Endothelial cell (in vitro differentiated cells): ENCODE measurements around the gene CACNB4. TPM values are rescaled to one million over a fixed set of nuclear protein-coding genes. Genes with fewer than 3 reads are reported as not detected.

ENCODE experiments used
- DNase-seq: peaks from one replicate; pipeline ENCODE4 v3.0.0; 2021; ENCODE audit warnings: low spot score
- H3K27ac Mint-ChIP-seq: one replicate; pipeline ENCODE4 v1.8.0; 2021; ENCODE audit warnings: mixed read lengths, inconsistent platforms; ENCODE audit not compliant: unreplicated experiment
- H3K27me3 Mint-ChIP-seq: one replicate; pipeline ENCODE4 v1.8.0; 2021; ENCODE audit warnings: mild to moderate bottlenecking, moderate library complexity, mixed read lengths, inconsistent platforms; ENCODE audit not compliant: unreplicated experiment
- H3K36me3 Mint-ChIP-seq: one replicate; pipeline ENCODE4 v1.8.0; 2021; ENCODE audit warnings: mild to moderate bottlenecking, low read depth, mixed read lengths, inconsistent platforms; ENCODE audit not compliant: unreplicated experiment
- H3K4me1 Mint-ChIP-seq: one replicate; pipeline ENCODE4 v1.8.0; 2021; ENCODE audit warnings: mild to moderate bottlenecking, mixed read lengths, inconsistent platforms; ENCODE audit not compliant: unreplicated experiment
- H3K4me3 Mint-ChIP-seq: one replicate; pipeline ENCODE4 v1.8.0; 2021; ENCODE audit warnings: mild to moderate bottlenecking, mixed read lengths, inconsistent platforms; ENCODE audit not compliant: unreplicated experiment
- H3K9me3 Mint-ChIP-seq: one replicate; pipeline ENCODE4 v1.8.0; 2021; ENCODE audit warnings: mixed read lengths, inconsistent platforms; ENCODE audit not compliant: unreplicated experiment
- total RNA-seq: library from RNA; stranded (reverse); fragmentation: NEBNext Ultra II Directional; extraction: Animal tissue kit (Norgen Biotek cat#: 25700); gene quantifications from one replicate; pipeline ENCODE4 v1.2.1, GENCODE V29; 2021; ENCODE audit not compliant: unreplicated experiment
- TF ChIP-seq, protein P1 (sequence below): fragments of 200-600 bp; sonication (generic); IDR thresholded peaks from one replicate; pipeline ENCODE4 v1.5.0; 2021; ENCODE audit warnings: antibody characterized with exemption; ENCODE audit not compliant: unreplicated experiment

CACNB4 gene
- total RNA-seq, 1 donor from 2014 or later, result 1.5 TPM

DNA sequence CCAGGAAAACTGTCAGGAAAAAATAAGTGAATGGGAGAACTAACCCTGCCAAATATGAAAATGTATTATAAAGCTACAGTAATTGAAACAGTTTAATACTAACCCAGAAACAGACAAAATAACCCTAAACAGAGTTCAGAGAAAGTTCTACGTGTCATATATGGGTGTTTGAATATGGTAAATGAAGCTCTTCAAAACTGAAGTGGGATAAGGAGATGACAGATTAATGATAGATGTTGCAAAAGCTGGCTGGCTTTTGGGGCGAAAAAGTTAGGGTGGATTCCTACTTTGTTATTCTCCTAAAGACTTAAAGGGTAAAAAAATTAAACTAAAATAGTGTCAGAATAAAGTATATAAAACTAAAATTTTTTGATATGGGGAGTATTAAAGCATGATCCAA is 168.8 kb downstream of the CACNB4 start:
- no peak for DNase-seq
- Mint-ChIP-seq H3K4me1 (no peaks in the 10 kb centered on the region), H3K27me3 (no peaks in the 10 kb centered on the region), H3K4me3 (no peak overlapping the region), H3K9me3 (no peaks in the 10 kb centered on the region), H3K27ac (no peak overlapping the region), H3K36me3 (no peaks in the 10 kb centered on the region)
- TF ChIP-seq, protein P1, sequence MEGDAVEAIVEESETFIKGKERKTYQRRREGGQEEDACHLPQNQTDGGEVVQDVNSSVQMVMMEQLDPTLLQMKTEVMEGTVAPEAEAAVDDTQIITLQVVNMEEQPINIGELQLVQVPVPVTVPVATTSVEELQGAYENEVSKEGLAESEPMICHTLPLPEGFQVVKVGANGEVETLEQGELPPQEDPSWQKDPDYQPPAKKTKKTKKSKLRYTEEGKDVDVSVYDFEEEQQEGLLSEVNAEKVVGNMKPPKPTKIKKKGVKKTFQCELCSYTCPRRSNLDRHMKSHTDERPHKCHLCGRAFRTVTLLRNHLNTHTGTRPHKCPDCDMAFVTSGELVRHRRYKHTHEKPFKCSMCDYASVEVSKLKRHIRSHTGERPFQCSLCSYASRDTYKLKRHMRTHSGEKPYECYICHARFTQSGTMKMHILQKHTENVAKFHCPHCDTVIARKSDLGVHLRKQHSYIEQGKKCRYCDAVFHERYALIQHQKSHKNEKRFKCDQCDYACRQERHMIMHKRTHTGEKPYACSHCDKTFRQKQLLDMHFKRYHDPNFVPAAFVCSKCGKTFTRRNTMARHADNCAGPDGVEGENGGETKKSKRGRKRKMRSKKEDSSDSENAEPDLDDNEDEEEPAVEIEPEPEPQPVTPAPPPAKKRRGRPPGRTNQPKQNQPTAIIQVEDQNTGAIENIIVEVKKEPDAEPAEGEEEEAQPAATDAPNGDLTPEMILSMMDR, result no peak

DNA sequence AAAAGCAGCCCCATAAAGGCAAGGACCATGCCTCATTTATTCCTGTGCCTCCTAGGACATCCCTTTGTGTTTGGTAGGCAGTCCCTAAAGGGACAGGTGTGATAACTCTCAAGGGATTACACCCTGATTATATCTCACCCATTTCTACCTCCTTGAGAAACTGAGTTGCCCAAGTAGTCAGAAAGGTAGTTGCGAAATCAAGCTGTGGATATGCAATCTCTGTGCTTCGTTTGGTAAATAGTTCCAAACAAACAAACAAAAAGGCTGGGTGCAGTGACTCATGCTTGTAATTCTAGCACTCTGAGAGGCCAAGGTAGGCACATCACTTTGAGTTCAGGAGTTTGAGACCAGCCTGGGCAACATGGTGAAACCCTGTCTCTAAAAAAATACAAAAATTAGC is 170.5 kb downstream of the CACNB4 start:
- H3K27me3 Mint-ChIP-seq, result no peaks in the 10 kb centered on the region
- no peaks in the 10 kb centered on the region for H3K36me3 Mint-ChIP-seq
- no peak for DNase-seq
- H3K4me1 Mint-ChIP-seq, result no peaks in the 10 kb centered on the region
- H3K27ac Mint-ChIP-seq, result no peak overlapping the region
- TF ChIP-seq, protein P1, result no peak
- no peak overlapping the region for H3K4me3 Mint-ChIP-seq
- H3K9me3 Mint-ChIP-seq, result no peaks in the 10 kb centered on the region

DNA sequence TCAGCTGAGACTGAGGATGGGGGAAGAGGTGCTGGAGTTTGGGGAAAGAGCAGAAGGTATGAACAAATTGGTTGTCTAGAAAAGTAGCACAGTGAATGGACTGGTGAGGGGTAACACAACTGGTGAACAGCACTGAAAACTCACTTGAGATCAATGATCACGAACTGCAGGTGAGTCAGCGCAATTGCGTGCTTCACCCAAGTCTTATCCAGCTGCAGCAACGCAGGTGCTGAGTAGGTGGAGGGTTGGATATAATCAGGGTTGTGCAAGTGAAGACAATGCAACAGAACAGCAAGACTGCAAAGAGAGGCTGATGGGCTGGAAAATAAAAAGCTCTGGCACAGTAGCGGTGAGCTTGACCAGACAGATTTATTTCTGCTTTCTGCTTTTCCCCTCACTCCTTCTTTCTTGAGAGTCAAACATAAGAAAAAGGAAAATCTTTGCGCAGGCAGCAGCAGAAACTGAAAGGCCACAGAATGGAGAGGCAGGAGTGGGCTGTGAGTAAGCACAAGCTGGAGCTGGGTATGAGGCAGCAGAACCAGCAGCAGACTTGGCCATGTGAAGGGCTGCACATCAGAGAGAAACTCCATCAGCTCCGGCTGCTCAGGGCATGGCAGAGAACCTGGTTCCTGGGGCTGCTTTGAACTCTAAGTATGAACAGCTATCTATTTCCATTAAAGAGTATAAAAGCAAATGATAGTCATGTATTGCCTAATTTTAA is 171.2 kb downstream of the CACNB4 start:
- Mint-ChIP-seq H3K27me3 (no peaks in the 10 kb centered on the region), H3K4me1 (no peaks in the 10 kb centered on the region), H3K27ac (no peak overlapping the region), H3K9me3 (no peaks in the 10 kb centered on the region), H3K4me3 (no peak overlapping the region), H3K36me3 (no peaks in the 10 kb centered on the region)
- TF ChIP-seq, protein P1, result no peak
- no peak for DNase-seq

DNA sequence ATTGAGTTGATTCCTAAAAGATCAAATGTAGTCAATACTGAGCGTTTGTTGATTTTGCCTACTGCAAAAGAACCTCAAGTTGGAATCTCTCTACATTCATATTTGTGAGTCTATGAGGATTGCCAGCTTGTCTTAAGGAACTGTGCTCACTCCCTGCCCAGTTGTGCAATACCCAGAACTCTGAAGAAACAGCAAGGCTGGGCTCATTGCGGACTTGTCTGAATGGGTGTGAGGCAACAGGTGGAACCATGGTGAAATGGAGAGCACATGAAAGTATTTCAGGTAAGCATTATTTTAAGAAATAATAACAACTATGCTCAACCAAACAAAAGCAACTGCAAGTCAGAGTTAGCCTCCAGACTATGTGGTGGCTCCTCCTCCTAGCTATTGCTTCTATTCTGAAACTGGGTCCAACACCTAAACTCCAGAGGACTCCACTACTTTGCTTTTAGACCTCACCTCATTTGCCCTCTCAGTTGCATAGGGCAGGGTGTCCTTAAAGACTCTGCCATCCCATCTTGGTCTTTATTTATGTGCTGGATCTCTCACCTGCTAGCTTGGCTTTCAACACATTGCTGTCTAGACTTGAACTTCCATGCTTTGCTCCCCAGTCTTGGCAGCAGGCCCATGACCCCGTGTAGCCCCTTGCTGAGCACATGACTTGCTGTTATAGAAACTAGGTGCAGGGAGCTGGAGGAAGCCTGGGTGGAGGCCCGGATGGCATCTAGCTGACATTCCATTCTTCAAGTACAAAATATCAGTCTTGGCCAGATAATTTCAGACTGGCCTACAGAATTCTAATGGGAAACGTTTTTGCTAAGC is 175.8 kb downstream of the CACNB4 start:
- Mint-ChIP-seq H3K27me3 (peaks cover 2% of the 10 kb centered on the region), H3K36me3 (no peaks in the 10 kb centered on the region), H3K27ac (no peak overlapping the region), H3K4me3 (no peak overlapping the region), H3K9me3 (no peaks in the 10 kb centered on the region), H3K4me1 (no peaks in the 10 kb centered on the region)
- TF ChIP-seq, protein P1, result no peak
- no peak for DNase-seq

DNA sequence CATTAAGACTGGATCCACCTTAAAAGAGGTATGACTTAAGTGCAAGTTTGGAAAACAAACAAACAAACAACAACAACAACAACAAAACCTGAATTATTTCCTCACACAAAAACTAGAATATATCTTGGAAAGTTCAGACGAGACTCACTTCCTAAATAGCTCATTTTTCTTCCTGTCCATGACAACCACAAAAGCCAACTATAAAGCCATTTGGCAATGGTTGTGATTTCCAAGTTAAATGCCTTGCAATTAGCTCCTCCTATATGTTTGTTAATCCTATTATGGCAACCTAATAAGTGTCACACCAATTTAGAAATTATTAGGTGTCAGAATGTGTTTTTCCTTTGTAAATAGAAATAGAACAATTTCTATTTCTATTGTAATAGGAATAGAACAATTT is 179.1 kb downstream of the CACNB4 start:
- TF ChIP-seq, protein P1, result no peak
- DNase-seq, result no peak
- Mint-ChIP-seq H3K27me3 (peaks cover 2% of the 10 kb centered on the region), H3K4me3 (no peak overlapping the region), H3K27ac (no peak overlapping the region), H3K9me3 (no peaks in the 10 kb centered on the region), H3K36me3 (no peaks in the 10 kb centered on the region), H3K4me1 (no peaks in the 10 kb centered on the region)
